ES-I3 (cell line): Measurements from ENCODE around the gene UBAC2.

Experiments used
- H3K36me3 ChIP-seq: 2 replicates; pipeline ENCODE4 v1.6.1; 2013; ENCODE audit warnings: mild to moderate bottlenecking, low read length, control low read depth, moderate library complexity; ENCODE audit not compliant: insufficient read depth
- H3K4me1 ChIP-seq: 2 replicates; pipeline ENCODE4 v1.6.1; 2013; ENCODE audit warnings: mild to moderate bottlenecking, control low read depth, low read length; ENCODE audit not compliant: insufficient read depth
- H3K9ac ChIP-seq: 2 replicates; pipeline ENCODE4 v1.6.1; 2013; ENCODE audit warnings: low read depth, mild to moderate bottlenecking, low read length, moderate library complexity
- H3K9me3 ChIP-seq: 2 replicates; pipeline ENCODE4 v1.6.1; 2013; ENCODE audit warnings: mild to moderate bottlenecking, low read length, moderate library complexity; ENCODE audit not compliant: control insufficient read depth, insufficient read depth

UBAC2 gene

DNA sequence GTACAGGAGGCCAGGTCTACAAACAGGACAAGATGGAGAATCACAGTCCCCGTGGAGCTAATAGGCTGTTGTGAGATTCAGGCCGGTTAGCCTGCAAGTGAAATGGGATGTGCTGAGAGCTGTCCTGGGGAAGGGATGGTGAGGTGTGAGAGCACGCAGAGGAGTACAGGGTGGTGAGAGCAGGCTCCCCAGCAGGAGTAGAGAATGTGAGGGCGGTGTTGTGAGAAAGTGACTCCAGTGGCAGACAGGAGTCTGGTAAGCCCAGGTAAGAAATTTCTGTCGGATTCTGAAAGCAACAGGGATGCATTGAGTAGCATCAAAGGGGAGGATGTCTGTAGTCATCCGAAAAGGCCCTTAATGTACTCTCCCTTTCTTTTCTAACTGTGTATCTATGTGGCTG lies 157.3 kb downstream of the UBAC2 start:
- no peaks in the 10 kb centered on the region for H3K9me3 ChIP-seq

DNA sequence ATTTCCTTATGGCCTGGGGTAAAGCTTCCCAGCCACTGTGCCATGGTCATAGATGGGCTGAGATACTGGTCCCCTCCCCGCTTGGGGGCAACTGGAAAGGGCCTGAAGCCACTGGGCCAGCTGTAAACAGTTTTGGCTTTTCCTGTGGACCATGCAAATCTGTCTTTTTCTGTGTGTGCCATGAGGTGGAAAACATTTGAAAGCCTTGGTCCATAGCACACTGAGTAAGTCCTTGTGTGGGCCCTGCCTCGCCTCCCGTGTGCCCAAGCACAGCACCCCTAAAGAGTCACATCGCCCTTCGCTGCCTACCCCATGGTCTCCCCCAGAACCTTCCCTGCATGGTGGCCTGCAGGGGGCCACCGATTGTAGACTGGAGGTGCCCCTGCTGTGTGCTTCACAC lies 158.9 kb downstream of the UBAC2 start:
- no peaks in the 10 kb centered on the region for H3K36me3 ChIP-seq
- no peak overlapping the region for H3K9ac ChIP-seq
- H3K9me3 ChIP-seq, result no peaks in the 10 kb centered on the region
- no peaks in the 10 kb centered on the region for H3K4me1 ChIP-seq

More for the DNA sequence above, 157.3 kb downstream of the UBAC2 start:
- no peaks in the 10 kb centered on the region for H3K36me3 ChIP-seq
- H3K9ac ChIP-seq, result no peak overlapping the region
- H3K4me1 ChIP-seq, result no peaks in the 10 kb centered on the region

DNA sequence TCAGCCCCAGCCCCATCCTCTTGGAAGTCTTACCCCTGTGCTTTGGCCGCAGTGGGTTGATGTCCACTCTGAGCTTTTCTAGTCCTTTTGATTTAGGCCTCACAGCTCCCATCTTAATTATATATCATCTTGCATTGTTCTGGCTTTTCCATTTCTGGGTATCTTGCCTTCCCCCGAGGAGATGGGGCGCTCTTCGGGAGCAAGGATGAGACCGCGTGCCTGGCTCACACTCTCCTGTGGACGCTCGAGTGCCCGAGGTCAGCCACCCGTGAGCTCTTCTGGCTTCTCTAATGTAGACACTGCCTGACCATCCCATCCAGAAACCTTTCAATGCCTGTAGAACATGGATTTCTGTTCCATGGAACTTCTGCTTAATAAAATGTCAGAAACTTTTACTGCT lies 160.0 kb downstream of the UBAC2 start:
- H3K36me3 ChIP-seq, result no peaks in the 10 kb centered on the region
- no peaks in the 10 kb centered on the region for H3K4me1 ChIP-seq
- no peaks in the 10 kb centered on the region for H3K9me3 ChIP-seq
- no peak overlapping the region for H3K9ac ChIP-seq

DNA sequence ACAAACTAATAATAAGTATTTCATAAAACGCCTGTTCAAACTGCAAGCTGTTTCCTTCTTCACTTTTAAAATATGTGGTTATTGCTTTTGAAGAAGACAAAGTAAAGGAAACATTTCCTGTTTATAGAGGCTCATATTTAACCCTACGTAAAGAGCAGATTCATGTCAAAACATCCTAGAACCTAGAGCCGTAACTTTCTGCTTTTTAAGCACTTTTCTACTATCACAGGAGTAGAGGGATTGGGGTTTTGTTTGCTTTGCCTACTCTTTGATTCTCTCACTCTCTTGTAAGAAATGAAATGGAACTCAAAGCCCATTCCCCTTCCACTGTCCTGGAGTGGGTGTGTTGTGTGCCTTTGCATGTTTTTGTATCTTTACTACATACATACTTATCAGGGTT lies 160.5 kb downstream of the UBAC2 start:
- no peaks in the 10 kb centered on the region for H3K4me1 ChIP-seq
- no peaks in the 10 kb centered on the region for H3K9me3 ChIP-seq
- H3K36me3 ChIP-seq, result no peaks in the 10 kb centered on the region
- no peak overlapping the region for H3K9ac ChIP-seq

DNA sequence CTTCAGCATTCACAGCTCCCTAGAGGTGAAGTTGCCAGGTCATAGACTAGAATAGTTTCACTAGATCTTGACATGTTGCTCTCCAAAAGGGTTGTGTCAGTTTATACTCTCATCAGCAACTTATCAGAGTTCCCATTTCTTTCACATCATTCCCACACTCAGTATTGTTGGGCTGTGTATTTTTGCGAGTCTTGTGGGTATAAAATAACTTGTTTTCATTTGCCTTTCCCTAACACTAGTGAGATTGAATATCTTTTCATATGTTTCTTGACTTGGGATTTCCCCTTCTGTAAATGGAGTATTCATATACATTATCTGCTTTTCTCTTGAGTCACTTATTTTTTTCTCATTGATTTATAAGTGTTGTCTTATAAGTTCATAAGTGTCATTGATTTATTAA lies 161.7 kb downstream of the UBAC2 start:
- H3K4me1 ChIP-seq, result no peaks in the 10 kb centered on the region
- H3K36me3 ChIP-seq, result no peaks in the 10 kb centered on the region

DNA sequence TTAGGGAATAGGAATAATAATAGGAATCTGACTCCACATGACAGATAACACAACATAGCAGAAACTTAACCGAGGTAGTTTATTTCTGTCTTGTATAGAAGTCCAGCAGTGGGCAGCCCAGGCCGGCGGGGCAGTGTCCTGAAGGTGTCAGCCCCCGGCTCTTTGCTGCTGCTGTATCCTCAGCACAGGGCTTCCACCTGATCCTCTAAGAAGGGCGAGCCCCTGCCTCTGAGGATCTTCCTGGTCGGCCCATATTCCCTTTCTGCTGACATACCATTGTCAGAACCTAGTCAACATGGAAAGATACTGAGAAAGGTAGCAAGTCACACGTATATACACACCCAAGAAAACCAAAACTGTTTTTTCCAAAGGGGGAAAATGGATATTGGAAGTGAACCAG lies 162.7 kb downstream of the UBAC2 start:
- Histone ChIP-seq H3K36me3 (no peaks in the 10 kb centered on the region), H3K9me3 (no peaks in the 10 kb centered on the region), H3K4me1 (no peaks in the 10 kb centered on the region), H3K9ac (no peak overlapping the region)

More for the DNA sequence above, 161.7 kb downstream of the UBAC2 start:
- Histone ChIP-seq H3K9me3 (no peaks in the 10 kb centered on the region), H3K9ac (no peak overlapping the region)

DNA sequence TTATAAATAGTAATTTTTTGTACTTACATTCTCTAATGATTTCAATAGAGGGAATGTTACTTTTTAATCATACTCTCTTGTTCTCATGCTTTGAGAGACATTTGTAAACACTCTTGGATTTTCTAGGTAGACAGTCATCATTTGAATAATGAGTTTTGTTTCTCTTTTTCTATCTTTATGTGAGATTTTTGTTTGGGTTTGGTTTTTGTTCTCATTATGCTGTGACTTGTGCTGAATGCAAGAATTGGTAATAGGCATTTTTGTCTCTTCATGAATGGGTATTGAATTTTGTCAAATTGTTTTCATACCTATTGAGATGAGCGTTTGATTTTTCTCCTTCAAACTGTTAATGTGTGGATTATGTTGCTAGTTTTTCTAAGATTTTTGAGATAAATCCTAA lies 163.3 kb downstream of the UBAC2 start:
- Histone ChIP-seq H3K36me3 (no peaks in the 10 kb centered on the region), H3K9me3 (no peaks in the 10 kb centered on the region), H3K9ac (no peak overlapping the region), H3K4me1 (no peaks in the 10 kb centered on the region)

DNA sequence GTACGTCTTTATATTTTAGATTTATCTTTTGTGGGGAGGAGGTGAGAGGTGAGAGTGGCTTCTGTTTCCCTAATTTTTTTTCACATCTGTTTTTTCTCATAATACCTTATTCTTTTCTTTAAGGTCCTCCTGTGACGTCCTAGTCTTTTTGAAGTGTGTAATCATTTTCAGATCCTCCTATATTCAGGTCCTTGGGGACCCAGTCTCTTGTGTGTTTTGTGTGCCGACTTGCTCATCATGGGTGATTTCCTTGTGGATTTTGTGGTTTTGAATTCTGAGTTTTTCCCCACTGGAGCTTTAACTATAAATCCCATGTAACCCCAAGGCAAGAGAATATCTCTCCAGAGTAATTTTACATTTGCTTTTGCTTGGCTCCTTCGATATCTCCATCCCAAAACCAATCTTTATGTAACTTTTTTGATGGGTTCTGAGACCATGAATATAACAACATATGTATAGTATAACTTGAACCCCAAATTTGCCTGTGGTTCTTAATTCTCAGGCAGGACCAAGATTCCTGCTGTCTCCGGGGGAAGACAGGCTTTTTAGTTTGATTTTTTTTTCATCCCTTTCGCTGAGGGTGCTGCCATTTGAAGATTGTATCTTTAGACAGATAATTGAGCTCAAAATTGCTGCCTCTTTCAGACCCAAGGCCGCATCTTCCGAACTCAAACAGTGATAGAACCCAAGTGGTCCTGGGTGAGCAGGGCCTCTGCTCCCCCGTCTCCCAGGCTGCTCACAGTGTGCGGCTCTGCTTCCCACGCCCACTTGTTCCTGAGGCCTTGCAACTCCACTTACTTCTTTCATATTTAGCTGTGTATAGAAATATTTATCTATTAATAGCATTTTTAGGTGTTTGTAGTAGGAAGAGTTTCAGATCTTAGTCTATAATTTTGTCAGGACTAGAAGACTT lies 165.7 kb downstream of the UBAC2 start:
- Histone ChIP-seq H3K9ac (no peak overlapping the region), H3K9me3 (no peaks in the 10 kb centered on the region), H3K36me3 (no peaks in the 10 kb centered on the region), H3K4me1 (no peaks in the 10 kb centered on the region)

DNA sequence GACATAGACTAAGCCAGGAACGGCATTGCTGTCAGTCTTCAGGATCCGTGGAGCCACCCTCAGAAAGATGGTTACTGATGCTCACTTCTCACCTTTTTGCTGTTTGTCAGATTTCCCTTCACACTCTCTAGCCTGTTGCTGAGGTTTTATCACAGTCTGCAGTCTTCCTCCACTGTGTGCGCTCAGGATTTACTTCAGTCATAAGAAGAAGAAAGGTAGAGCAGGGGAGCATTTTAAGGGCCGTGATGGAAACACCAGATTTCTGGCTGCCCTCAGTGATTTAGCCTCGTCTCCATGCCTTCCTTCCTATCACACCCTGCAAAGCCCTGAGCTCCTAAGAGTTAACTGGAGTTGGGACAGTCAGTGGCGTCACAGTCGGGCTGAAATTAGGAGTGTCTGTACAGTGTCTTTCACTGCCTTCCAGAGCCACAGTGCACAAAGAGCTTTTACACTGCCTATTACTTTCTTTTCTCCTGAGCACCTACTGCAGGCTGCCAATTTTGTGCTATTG lies 166.5 kb downstream of the UBAC2 start:
- Histone ChIP-seq H3K4me1 (no peaks in the 10 kb centered on the region), H3K9ac (no peak overlapping the region), H3K9me3 (no peaks in the 10 kb centered on the region), H3K36me3 (no peaks in the 10 kb centered on the region)

DNA sequence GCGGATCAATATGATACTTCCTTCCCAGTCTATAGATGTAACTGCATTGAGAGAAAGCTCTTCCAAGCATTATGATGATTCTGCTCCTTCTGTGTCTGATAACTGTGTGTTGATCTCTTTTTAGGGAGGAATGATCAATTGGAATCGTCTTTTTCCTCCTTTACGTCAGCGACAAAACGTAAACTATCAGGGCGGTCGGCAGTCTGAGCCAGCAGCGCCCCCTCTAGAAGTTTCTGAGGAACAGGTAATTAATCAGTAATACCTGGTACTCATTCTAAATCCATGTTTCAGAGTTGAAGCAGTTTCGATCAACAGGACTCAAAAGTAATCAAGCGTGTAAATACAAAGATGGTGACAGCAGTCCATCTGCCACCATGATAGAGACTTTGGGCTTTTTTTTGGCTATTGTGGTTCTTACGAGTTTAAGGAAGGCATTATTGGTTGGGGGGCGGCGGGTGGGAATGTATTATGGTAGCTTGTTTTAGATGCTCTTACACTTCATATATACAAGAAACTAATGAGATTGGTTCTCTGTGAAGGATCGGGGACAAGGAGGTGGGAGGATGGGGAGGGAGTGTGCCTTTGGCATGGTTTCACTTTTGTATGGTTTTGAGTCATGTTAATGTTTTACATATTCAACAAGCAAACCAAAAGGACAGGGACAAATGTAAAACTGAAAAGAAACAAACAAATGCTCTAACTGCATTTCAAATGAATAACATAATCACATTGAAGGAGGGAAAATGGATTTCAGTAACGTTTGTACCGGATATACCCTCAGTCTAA lies 167.2 kb downstream of the UBAC2 start:
- no peaks in the 10 kb centered on the region for H3K4me1 ChIP-seq
- H3K36me3 ChIP-seq, result no peaks in the 10 kb centered on the region
- no peaks in the 10 kb centered on the region for H3K9me3 ChIP-seq
- no peak overlapping the region for H3K9ac ChIP-seq

DNA sequence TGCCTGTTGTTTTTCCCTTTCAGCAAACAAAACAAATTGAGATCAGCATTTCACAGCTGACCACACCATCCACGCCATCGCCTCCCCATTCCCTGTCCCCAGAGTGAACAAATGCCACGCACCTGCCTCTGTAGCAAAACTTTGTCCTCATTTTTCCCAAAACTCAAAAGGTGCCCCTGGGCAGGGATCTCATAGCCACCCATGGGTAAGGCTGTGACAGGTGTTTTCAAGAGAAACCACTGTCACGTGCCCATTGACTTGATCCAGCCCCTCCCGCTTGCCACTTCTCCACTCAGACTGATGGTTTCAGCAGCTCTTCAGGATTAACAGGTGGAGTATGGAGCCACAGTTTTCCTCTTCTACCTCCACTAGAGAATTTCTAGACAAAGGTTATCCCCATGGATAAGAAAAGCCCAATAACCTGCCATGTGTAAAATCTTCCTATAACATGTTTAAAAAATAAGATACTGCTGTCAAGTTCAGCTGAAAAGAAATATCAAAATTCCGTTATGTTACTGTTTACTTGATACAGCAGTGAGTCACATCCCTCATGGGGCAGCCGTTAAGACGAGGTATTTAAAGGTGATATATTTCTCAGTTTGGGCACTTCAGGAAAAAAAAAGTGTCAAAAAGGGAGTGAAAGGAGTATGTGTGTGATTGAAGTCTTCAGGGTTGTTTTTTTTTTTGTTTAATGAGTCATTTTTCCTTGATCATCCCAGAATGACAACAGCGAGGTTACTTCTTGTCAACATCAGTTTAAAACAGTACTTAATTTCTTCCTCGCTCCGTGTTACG lies 170.0 kb downstream of the UBAC2 start:
- Histone ChIP-seq H3K9ac (no peak overlapping the region), H3K36me3 (no peaks in the 10 kb centered on the region), H3K4me1 (no peaks in the 10 kb centered on the region), H3K9me3 (no peaks in the 10 kb centered on the region)

DNA sequence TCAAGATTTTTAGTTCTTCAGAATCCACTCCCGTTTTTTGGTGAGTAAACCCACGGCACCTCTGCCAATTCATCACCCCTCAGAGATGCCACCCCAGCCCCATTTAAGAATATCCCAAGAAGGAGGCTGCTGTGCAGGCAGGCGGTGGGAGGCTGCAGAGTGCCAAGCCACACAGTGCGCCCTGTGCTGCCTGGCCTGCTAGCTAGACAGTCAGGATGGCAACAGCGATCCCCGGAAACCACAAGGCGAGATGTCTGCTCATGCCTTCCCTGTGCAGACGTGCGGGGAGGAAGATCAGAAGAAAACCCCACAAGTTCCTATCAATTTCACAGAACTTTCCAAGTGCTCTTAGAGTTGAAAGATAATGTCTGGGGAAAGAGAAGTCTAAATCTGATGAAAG lies 171.3 kb downstream of the UBAC2 start:
- H3K36me3 ChIP-seq, result no peaks in the 10 kb centered on the region
- no peaks in the 10 kb centered on the region for H3K9me3 ChIP-seq
- H3K4me1 ChIP-seq, result no peaks in the 10 kb centered on the region
- no peak overlapping the region for H3K9ac ChIP-seq

DNA sequence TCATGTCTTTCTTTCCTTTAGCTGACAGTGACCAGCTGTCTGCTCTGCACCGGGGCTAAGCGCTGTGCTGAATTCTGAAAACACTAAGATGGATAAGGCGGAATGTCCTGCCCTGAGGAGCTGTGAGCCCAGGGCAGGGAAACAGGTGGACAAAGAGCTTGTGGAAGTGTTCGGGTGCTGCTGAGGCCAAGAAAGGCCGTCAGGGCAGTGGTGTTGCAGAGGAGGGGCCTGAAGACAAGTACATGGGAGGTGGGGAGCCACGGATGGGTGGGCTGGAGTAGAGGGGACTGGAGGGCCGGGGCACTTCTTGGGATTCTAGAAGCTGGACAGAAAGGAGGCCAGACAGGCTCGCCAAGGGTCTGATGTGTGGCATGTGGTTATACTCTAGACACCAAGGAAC lies 172.8 kb downstream of the UBAC2 start:
- H3K36me3 ChIP-seq, result no peaks in the 10 kb centered on the region
- H3K9me3 ChIP-seq, result no peaks in the 10 kb centered on the region
- H3K4me1 ChIP-seq, result peaks cover under 1% of the 10 kb centered on the region
- H3K9ac ChIP-seq, result no peak overlapping the region
